Measurements from ENCODE around the gene KLHL2.
"Not testable (repeated sequence)": the region's sequence is repeated elsewhere in the genome, so short reads cannot be mapped to it uniquely, and the experiment has no call there.

Gene KLHL2

GRCh38 chr4:165199722-165200121 is 7.6 kb upstream of the KLHL2 start:
- no peak for DNase-seq (ENCODE audit: low read depth in 4 of 4, low spot score in 1 of 4)

- DNase-seq (ENCODE audit: low read depth in 4 of 4, low spot score in 1 of 4), result no peak
These were observed 5.6 kb upstream of the KLHL2 start for GRCh38 chr4:165201806-165202205.

- no peak for DNase-seq (ENCODE audit: low read depth in 4 of 4, low spot score in 1 of 4)
These were observed 3.6 kb upstream of the KLHL2 start for GRCh38 chr4:165203541-165204461.

DNA sequence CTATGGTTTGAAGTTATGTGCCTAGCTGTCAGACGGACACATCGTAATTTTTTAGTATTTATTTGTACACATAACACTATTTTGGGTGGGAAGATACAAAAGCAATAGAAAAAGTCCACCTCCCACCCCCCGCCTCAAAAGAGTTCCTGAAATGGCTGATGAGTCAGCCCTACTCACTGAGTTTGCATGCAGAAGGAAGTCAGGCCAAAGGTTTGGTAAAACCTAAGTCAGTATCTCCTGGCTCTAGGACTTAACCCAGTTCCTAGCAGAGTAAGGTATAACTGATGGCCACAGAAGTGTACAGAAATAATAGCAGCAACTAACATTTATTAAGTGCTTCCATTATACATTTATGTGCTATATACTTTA is 2.9 kb upstream of the KLHL2 start:
- no peak for DNase-seq (ENCODE audit: low read depth in 4 of 4, low spot score in 1 of 4)

GRCh38 chr4:165207016-165207430 is 338 bp upstream of the KLHL2 start:
- no peak for DNase-seq (ENCODE audit: low read depth in 4 of 4, low spot score in 1 of 4)

DNA sequence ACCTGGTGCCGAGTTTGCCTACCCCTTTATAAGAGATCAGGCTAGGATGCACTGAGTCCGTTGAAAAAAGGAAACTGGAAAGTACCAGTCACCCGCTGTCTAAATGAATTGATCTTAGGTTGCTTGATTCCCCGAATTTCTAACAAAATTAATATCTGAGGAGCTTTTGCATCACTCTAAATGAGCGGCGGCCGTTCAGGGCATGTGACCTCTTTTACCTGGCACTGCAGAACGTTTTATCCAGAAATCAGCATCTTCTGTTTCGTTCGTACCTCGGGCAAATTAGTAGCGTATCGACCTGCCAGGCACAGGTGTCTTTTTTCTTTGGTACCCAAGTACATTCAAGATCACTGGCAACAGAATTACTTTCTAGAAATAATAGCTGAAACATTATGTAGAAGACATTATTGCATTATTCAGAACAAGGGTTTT is 876 bp downstream of the KLHL2 start:
- DNase-seq (ENCODE audit: low read depth in 4 of 4, low spot score in 1 of 4), result no peak

DNA sequence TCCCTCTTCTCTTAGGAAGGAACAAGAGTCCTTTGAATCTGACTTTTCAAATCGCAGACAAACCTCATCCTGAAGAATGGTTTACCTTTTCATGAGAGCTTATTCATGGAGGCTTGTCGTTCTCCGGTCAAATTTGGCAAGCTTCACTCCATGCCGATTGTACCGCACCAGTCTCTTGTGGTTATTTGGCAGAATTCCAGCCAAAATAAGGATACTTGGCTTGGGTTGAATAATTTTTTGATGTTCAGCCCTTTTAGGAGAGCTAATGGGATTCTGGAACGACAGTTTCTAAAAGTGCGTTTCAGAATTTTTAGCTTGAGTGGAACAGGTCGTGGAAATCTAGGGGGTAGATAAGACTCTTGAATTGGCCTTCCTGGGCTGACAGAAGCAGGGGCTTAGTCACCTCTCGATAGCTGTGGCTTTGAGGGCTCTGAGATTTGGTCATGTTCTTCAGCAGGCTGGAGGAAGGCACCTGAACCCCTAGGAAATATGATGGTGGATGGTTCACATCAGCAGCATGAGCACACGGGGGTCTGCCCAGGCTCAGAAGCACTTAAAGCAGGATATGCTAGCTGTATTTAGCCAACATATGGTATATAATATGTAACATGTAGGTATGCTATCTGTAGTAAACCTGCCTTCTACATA is 1.5 kb downstream of the KLHL2 start:
- no peak for DNase-seq (ENCODE audit: low read depth in 4 of 4, low spot score in 1 of 4)

DNA sequence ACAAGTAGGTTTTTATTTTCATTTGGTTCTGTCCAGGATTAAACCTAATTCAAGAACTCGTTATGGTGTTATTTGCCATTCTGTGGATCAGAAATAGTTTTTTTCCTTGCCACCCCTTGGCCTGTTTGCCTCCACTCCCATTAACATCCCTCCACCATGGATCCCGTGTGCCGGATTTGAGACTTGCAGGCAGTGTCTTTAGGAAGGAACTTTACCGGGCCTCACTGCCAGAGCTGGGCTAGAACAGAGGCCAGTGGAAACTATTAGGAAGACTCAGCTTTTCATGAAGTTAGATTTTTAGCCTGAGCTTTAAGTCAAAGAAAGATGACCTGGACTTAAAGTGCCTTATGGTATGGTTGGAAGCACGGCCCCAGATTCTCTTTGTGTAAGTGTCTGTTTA is 2.4 kb downstream of the KLHL2 start:
- DNase-seq (ENCODE audit: low read depth in 4 of 4, low spot score in 1 of 4), result no peak

DNA sequence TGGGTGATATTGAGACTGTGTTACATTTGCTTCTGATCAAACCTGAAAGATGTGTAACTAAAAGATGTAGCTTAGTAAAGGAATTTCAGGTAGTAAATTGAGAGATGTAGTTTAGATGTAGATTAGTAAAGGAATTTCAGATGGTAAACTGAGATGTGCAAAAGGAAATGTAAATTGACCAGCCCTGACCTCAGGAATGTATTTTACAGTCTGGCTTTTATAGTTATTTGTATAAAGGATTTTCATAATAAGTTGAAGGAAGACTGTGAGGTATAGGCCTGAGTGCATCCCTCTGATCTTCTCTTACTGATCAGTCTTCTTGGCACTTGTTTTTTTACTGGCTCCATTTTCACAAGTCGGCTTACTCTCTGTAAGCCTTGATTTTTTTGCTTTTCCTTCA is 3.2 kb downstream of the KLHL2 start:
- no peak for DNase-seq (ENCODE audit: low read depth in 4 of 4, low spot score in 1 of 4)

DNA sequence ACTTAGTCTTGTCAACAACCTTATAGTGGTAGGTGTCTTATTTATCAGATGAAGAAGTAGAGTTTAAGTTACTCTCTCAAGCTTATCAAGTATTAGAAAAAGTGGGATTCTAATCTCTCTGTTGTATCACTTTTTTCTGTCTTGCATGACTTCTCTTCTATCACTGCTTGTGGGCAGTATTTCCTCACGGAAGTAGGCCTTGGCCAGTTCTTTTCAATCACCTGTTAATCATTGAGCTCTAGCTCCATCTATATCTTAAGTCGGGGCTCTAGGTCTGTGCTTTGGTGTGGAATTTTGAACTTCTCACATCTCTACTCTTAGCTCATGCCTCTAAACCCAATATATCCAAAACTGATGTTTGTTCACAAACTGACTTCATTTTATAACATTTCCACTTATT is 5.3 kb downstream of the KLHL2 start:
- DNase-seq (ENCODE audit: low read depth in 4 of 4, low spot score in 1 of 4), result not testable (repeated sequence)

DNA sequence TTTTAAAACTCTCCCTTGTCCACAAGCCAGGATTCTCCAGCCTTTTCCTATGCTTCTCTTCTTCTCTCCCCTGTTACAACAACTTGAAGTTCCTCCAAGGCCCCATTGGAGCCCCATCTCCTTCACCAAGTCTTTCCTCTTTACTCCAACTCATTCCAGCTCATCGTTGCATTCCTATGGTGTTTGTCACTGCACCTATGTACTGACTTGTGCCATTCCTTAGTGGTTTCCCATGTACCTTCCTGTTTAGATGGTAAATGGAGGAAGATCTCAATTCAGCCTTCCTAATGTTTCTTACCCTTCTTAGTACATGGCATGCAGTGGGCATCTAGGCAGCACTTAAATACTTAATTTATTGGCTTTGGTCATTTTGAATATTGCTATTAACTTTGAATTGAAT is 6.0 kb downstream of the KLHL2 start:
- DNase-seq (ENCODE audit: low read depth in 4 of 4, low spot score in 1 of 4), result not testable (repeated sequence)

DNA sequence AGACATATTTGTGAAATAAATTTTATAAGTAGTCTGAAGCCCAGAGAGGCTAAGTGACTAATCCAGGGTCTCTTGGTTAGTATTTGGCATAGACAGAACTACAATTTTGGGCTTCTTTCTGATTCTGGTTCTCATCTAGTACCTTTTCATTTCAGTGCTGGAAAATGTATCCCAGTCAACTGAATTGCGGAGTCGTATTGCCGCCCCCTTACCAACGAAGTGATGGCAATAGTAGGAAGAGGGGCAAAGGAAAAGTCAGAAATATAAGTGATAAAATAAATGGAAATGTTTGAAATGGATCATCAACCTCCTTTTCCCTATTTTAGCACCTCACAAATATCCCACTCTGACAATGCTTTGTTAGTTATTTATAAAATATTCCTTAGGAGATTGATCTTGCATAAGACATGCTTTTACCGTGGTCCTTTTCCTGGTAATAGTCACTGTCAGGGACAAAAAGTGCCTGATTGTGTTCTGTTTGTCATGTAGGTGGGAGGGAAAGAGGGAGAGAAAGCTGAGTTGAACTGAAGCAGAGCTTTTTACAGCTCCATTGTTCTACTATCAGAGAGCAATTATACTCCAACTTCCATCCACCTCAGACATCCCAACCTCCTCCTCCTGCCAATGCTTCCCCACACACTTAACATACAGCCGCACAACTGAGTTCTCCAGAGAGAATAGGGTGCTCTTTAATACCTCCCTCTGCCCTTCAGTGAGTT is 6.8 kb downstream of the KLHL2 start:
- DNase-seq (ENCODE audit: low read depth in 4 of 4, low spot score in 1 of 4), result not testable (repeated sequence)

GRCh38 chr4:165215034-165215751 is 7.8 kb downstream of the KLHL2 start:
- DNase-seq (ENCODE audit: low read depth in 4 of 4, low spot score in 1 of 4), result not testable (repeated sequence)

DNA sequence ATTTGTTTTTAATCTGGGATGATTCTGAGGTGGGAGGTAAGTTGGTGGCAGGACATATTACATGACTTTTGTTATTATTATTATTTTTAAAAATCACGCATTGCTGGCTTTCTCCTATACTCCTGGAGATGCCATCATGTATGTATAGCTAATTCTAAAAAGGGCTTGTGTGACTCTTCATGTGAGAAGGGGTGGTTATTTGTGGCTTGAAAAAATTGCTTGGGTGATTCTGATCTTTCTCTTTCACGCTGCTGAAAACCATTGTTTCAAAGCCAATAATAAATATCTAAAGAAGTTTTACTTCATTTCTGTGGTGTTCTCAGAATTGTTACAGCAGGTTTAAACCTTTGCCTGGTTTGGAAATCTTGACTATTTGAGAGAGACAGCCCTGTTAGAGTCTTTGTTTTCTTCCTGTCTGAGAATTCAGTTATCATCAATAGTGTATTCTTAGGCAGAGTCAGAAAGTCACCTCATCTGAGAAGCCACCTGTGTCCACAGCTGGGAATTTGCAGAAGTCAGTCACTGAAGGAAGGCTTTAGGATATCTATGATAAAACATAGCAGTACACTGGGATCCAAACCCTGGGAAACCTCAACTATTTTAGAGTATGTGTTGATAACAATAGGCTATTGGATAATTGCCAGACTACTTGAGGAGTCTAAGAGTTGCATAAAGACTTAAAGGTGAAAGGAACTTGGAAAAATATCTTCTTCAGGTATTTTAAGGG is 8.6 kb downstream of the KLHL2 start:
- DNase-seq (ENCODE audit: low read depth in 4 of 4, low spot score in 1 of 4), result not testable (repeated sequence)

DNA sequence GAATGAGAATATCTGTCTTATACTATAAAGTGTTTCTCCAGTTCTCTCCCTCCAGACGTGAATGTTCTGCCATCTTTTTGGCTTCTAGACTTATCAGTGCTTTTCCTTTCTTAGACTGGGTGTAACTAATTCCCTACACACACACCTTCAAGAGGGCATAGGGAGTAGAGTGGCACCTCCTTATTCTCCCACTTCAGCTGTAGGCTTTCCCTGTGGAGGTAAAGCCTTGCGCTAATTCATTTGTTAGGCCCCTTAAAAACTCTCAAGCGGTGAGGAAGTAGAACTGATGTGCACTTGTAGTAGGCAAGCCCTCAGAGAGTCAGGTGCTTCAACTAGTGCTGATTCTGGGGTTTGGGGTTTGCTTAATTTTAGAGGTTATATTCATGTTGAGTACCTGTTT is 10.0 kb downstream of the KLHL2 start:
- no peak for DNase-seq (ENCODE audit: low read depth in 4 of 4, low spot score in 1 of 4)

DNA sequence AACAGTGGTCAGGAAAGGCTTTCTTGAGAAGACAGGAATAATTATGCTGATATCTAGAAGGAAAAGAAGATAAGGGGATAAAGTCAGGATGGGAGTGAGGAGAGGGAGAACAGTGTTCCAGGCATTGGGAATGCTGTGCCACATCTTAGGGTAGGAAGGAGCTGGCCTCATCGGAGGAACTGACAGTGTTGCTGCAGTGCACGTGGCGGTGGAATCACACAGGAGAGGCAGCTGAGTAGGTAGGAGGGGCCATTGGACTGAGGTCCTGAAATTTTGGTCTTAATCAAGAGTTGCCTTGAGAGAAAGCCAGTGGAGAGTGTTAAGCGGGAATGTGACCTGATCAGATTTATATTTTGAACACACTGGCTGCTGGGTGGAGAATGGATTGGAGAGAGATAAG is 13.9 kb downstream of the KLHL2 start:
- DNase-seq (ENCODE audit: low read depth in 4 of 4, low spot score in 1 of 4), result not testable (repeated sequence)

DNA sequence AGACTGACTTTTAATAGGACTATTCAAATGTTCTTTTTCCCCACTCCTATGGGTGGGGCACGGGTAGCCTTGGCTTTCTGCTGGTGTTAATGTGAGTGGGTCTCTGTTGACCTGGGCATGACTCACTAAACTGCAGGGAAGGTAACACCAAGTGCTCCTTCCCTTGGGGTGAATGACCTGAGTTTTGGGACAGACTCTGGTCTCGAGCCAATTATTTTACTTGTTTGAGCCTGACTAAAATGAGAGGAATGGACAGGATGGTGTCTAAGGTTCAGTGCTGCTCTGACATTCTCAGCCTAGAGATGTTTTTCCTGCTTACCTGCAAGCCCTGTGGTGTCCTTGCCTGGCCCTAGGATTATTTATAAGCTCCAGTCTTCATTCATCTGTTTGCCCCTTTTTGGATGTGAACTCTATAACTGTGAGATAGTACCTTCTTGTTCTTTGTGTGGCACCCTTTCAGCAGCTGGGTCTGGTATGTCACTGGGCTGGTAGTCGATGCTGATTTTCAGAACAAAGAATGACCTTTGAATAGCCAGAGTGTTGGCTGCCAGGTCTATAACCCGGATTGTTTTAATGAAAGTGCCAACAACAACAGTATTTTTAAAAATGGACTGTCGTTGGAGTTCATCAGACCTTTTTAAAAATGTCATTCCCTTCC is 14.8 kb downstream of the KLHL2 start:
- DNase-seq (ENCODE audit: low read depth in 4 of 4, low spot score in 1 of 4), result not testable (repeated sequence)

DNA sequence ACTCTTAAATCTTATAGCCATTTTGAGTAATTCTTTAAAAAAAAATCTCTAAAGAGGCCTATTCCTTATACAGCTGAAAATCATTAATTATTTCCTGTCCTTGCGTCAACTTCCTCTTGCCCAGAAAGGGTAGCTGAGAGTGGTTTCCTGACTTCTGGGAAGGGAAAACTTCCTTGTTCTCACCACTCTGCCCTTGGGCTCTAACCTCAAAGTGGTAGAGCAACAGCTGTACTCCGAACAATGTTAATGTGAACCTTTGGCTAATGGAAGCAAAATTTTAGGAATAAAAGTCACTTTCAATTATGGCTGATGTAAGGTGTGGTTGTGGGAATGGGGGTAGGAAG is 15.3 kb downstream of the KLHL2 start:
- no peak for DNase-seq (ENCODE audit: low read depth in 4 of 4, low spot score in 1 of 4)

- not testable (repeated sequence) for DNase-seq (ENCODE audit: low read depth in 4 of 4, low spot score in 1 of 4)
These were observed 20.0 kb downstream of the KLHL2 start for GRCh38 chr4:165227401-165227800.
